DND-41 (cell line): ENCODE results near the gene L3MBTL4.

Experiments used
- EZH2 ChIP-seq: IDR thresholded peaks from 3 replicates; pipeline ENCODE4 v1.6.1; 2012; ENCODE audit warnings: borderline replicate concordance, low read depth, mild to moderate bottlenecking, moderate library complexity, low read length, inconsistent platforms; ENCODE audit not compliant: severe bottlenecking
- TF ChIP-seq, protein P1 (sequence below): IDR thresholded peaks from 2 replicates; pipeline ENCODE4 v1.5.1; 2012; ENCODE audit warnings: borderline replicate concordance, low read length, moderate library complexity, mild to moderate bottlenecking; ENCODE audit not compliant: poor library complexity, severe bottlenecking; ENCODE audit errors: extremely low read depth

DNA sequence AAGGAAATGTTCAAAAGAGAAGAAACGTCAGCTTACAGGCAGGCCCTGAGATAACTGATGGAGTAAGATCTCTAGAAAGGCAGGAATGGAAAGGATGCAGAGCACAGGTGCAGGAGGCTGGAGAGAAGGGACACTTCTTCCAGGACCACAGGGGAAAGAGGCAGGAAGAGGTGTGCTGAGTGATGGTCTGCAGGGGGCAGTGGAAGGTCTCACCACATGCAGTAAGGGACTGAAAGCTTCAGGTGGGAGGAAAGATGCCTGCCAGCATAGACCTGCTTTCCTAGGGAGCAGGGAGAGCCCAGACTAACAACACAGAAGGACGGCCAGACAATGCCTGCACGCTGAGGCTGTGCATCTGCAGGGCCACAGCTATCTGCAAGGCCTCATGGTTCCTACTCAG lies 156.8 kb downstream of the L3MBTL4 start:
- TF ChIP-seq, protein P1, sequence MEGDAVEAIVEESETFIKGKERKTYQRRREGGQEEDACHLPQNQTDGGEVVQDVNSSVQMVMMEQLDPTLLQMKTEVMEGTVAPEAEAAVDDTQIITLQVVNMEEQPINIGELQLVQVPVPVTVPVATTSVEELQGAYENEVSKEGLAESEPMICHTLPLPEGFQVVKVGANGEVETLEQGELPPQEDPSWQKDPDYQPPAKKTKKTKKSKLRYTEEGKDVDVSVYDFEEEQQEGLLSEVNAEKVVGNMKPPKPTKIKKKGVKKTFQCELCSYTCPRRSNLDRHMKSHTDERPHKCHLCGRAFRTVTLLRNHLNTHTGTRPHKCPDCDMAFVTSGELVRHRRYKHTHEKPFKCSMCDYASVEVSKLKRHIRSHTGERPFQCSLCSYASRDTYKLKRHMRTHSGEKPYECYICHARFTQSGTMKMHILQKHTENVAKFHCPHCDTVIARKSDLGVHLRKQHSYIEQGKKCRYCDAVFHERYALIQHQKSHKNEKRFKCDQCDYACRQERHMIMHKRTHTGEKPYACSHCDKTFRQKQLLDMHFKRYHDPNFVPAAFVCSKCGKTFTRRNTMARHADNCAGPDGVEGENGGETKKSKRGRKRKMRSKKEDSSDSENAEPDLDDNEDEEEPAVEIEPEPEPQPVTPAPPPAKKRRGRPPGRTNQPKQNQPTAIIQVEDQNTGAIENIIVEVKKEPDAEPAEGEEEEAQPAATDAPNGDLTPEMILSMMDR = no peak
- TF ChIP-seq EZH2 = no peak
